B cell (primary cell): Measurements from ENCODE around the gene PIK3R1. TPM values are rescaled to one million over a fixed set of nuclear protein-coding genes. Genes with fewer than 3 reads are reported as not detected.

Experiments
- ATAC-seq: fragments of 200-7000 bp; cut with Tn5 transposase; one replicate; pipeline ENCODE4 v1.10.0; 2021; ENCODE audit warnings: low read depth, mild to moderate bottlenecking, moderate number of reproducible peaks, moderate library complexity
- CTCF ChIA-PET: fragments of 350-600 bp; sonication (Branson Sonifier 250); formaldehyde crosslinking; loops from one replicate; lab custom pipeline; 2021; ENCODE audit warnings: antibody characterized with exemption, inconsistent platforms; lab: Charles Lee
- POLR2A ChIA-PET: fragments of 350-600 bp; sonication (Branson Sonifier 250); formaldehyde crosslinking; loops from one replicate; lab custom pipeline; 2021; ENCODE audit warnings: antibody characterized with exemption; lab: Charles Lee
- DNase-seq: peaks from one replicate; pipeline ENCODE4 v3.0.0; 2013
- H2AFZ ChIP-seq: 2 replicates; pipeline ENCODE4 v1.6.1; 2012; ENCODE audit warnings: mild to moderate bottlenecking, low read depth, low read length; ENCODE audit not compliant: insufficient read depth, poor library complexity, severe bottlenecking
- H3K27ac ChIP-seq, 2 donors: 1 replicate in 1 of 2; 2 replicates in 1 of 2; pipeline ENCODE4 v1.5.1; 2012 to 2013; ENCODE audit warnings: low read length in 2 of 2, mild to moderate bottlenecking in 2 of 2, moderate library complexity in 1 of 2
- H3K27me3 ChIP-seq, 4 experiments: fragments of 200-600 bp in 1 of 4; sonication (generic) in 1 of 4; replicated peaks in 1 of 4; 1 replicate in 2 of 4; 2 replicates in 2 of 4; pipeline versions ENCODE4 v1.6.1 to v1.7.0; 2013 to 2016; ENCODE audit warnings: low read length in 3 of 4, mild to moderate bottlenecking in 2 of 4, mixed read lengths in 1 of 4, moderate library complexity in 1 of 4; ENCODE audit not compliant: insufficient read depth in 4 of 4, control insufficient read depth in 3 of 4; ENCODE audit errors: control extremely low read depth in 1 of 4
- H3K36me3 ChIP-seq, 2 experiments: replicated peaks in 1 of 2; 1 replicate in 1 of 2; 2 replicates in 1 of 2; pipeline versions ENCODE4 v1.6.1 to v1.7.1; 2013; ENCODE audit warnings: low read length in 1 of 2; ENCODE audit not compliant: insufficient read depth in 2 of 2, control insufficient read depth in 1 of 2; ENCODE audit errors: control extremely low read depth in 1 of 2, extremely low read depth in 1 of 2
- H3K4me1 ChIP-seq, 2 donors: fragments of 200-600 bp in 1 of 2; sonication (generic) in 1 of 2; 1 replicate in 1 of 2; 2 replicates in 1 of 2; pipeline versions ENCODE4 v1.5.1 to v1.6.1; 2013 to 2017; ENCODE audit warnings: low read length in 2 of 2; ENCODE audit not compliant: control insufficient read depth in 2 of 2, insufficient read depth in 2 of 2
- H3K4me2 ChIP-seq: replicated peaks from 2 replicates; pipeline ENCODE3; 2012; ENCODE audit warnings: mild to moderate bottlenecking, low read depth, low read length; ENCODE audit not compliant: poor library complexity, severe bottlenecking
- H3K4me3 ChIP-seq, 5 experiments: fragments of 200-600 bp in 1 of 5; sonication (generic) in 1 of 5; 1 replicate in 3 of 5; 2 replicates in 2 of 5; pipeline versions ENCODE4 v1.5.1 to v1.7.0; 2011 to 2016; ENCODE audit warnings: low read length in 4 of 5, mild to moderate bottlenecking in 4 of 5, low read depth in 2 of 5, control low read depth in 1 of 5, moderate library complexity in 1 of 5; ENCODE audit not compliant: insufficient read depth in 1 of 5; ENCODE audit errors: control extremely low read depth in 1 of 5, extremely low read depth in 1 of 5
- H3K79me2 ChIP-seq: fragments of 200-600 bp; sonication (generic); one replicate; pipeline ENCODE4 v1.6.0; 2016; ENCODE audit warnings: low read length; ENCODE audit not compliant: control insufficient read depth, insufficient read depth
- H3K9ac ChIP-seq: fragments of 200-600 bp; sonication (generic); 2 replicates; pipeline ENCODE4 v1.6.1; 2017; ENCODE audit warnings: mild to moderate bottlenecking, low read length, moderate library complexity
- H3K9me3 ChIP-seq, 3 donors: one replicate each; pipeline versions ENCODE4 v1.6.1 to v1.7.1; 2013; ENCODE audit warnings: low read length in 2 of 3; ENCODE audit not compliant: control insufficient read depth in 2 of 3, insufficient read depth in 1 of 3; ENCODE audit errors: control extremely low read depth in 1 of 3
- H4K20me1 ChIP-seq: 2 replicates; pipeline ENCODE4 v1.6.0; 2012; ENCODE audit warnings: mild to moderate bottlenecking, low read length; ENCODE audit not compliant: insufficient read depth, control insufficient read depth, poor library complexity, severe bottlenecking
- H3K27ac Mint-ChIP-seq: one replicate; pipeline ENCODE4 v1.8.0; 2021; ENCODE audit warnings: mixed read lengths
- H3K27me3 Mint-ChIP-seq: one replicate; pipeline ENCODE4 v1.8.0; 2021; ENCODE audit warnings: mixed read lengths
- H3K4me1 Mint-ChIP-seq: one replicate; pipeline ENCODE4 v1.8.0; 2021; ENCODE audit warnings: mixed read lengths
- H3K4me3 Mint-ChIP-seq: one replicate; pipeline ENCODE4 v1.8.0; 2021; ENCODE audit warnings: mixed read lengths
- H3K9me3 Mint-ChIP-seq: one replicate; pipeline ENCODE4 v1.8.0; 2022; ENCODE audit warnings: mixed read lengths; ENCODE audit not compliant: insufficient read depth
- CTCF ChIP-seq: fragments of 200-600 bp; IDR thresholded peaks from one replicate; pipeline ENCODE4 v1.8.0; 2022; ENCODE audit warnings: antibody characterized with exemption, mild to moderate bottlenecking
- EZH2 ChIP-seq: IDR thresholded peaks from 2 replicates; pipeline ENCODE4 v1.6.1; 2012; ENCODE audit warnings: borderline replicate concordance, low read depth, mild to moderate bottlenecking, moderate library complexity, low read length; ENCODE audit not compliant: insufficient read depth, poor library complexity, severe bottlenecking
- WGBS: methylation state at CpG from one replicate; pipeline ENCODE4 v1.1.5; 2013; ENCODE audit warnings: missing lambda C conversion rate; ENCODE audit not compliant: insufficient coverage; 5-methylcytosine and 5-hydroxymethylcytosine counted together
- intact Hi-C: fragments of 100-400 bp; cut with micrococcal nuclease; formaldehyde crosslinking; loops from one replicate; pipeline ENCODE4 v1.10.0; 2022
- polyA plus RNA-seq: library from polyadenylated mRNA; depleted of rRNA; stranded (reverse); fragments of >200 nt; gene quantifications from 2 replicates; pipeline ENCODE4 v1.2.3, GENCODE V29; 2012
- total RNA-seq, 2 donors: library from RNA; stranded (reverse); fragments of 120-200 nt in 1 of 2; gene quantifications; 1 replicate in 1 of 2; 2 replicates in 1 of 2; pipeline versions ENCODE4 v1.2.3 to v1.2.4, GENCODE V29; 2013 to 2022

The PIK3R1 gene
- total and polyA plus RNA-seq, 2 donors (not counting 1 experiment from before 2014, with no cell fraction given): 5.6 to 63.8 TPM

- Mint-ChIP-seq H3K4me3 (no peak overlapping the region), H3K27me3 (no peaks in the 10 kb centered on the region), H3K4me1 (peaks cover 20% of the 10 kb centered on the region), H3K27ac (no peak overlapping the region), H3K9me3 (peaks cover 2% of the 10 kb centered on the region)
- TF ChIP-seq CTCF (no peak), EZH2 (no peak)
- no peaks in the 10 kb centered on the region for H3K9me3 ChIP-seq
- 100% methylated on average over 1 of the region's 2 CpGs for WGBS
- H3K27me3 ChIP-seq: no peaks in the 10 kb centered on the region
- no peak overlapping the region for H3K4me3 ChIP-seq
- intact Hi-C loops: no loop called here
- H3K4me2 ChIP-seq: no peak overlapping the region
- no peak for DNase-seq
- ChIA-PET CTCF (interaction anchor here (1.2 kb wide), 1 partner anchor 12 kb away, joined by 3 read pairs; no protein-coding TSS in a partner anchor), POLR2A (no interaction called here)
- H3K4me1 ChIP-seq: peaks cover 19 to 21% of the 10 kb centered on the region in 2 donors
- no peak overlapping the region for H2AFZ ChIP-seq
- no peaks in the 10 kb centered on the region for H4K20me1 ChIP-seq
- no peak for ATAC-seq
- no peak overlapping the region for H3K9ac ChIP-seq
- no peak overlapping the region for H3K27ac ChIP-seq
- H3K79me2 ChIP-seq: no peaks in the 10 kb centered on the region
- no peaks in the 10 kb centered on the region for H3K36me3 ChIP-seq
These were observed 118.3 kb downstream of the PIK3R1 start for GRCh38 chr5:68333649-68334552.

DNA sequence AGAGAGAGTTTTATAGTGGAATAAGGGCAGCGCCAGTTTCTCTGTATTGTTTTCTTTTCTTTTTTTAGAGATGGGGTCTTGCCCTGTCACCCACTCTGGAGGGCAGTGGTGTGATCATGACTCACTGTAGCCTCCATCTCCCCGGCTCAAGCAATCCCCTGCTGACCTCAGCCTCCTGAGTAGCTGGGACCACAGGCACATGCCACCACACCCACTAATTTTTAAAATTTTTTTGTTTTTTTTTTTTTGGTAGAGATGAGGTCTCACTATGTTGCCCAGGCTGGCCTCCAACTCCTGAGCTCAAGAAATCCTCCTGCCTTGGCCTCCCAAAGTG, 119.0 kb downstream of the PIK3R1 start:
- ChIA-PET POLR2A (no interaction called here), CTCF (interaction anchor here (1.2 kb wide), 1 partner anchor 13 kb away, joined by 3 read pairs; no protein-coding TSS in a partner anchor)
- Histone ChIP-seq H3K36me3 (no peaks in the 10 kb centered on the region), H2AFZ (no peak overlapping the region), H4K20me1 (no peaks in the 10 kb centered on the region), H3K27ac (no peak overlapping the region), H3K4me3 (no peak overlapping the region), H3K9me3 (no peaks in the 10 kb centered on the region), H3K4me2 (no peak overlapping the region), H3K27me3 (no peaks in the 10 kb centered on the region), H3K4me1 (peaks cover 19 to 21% of the 10 kb centered on the region in 2 donors), H3K79me2 (no peaks in the 10 kb centered on the region), H3K9ac (no peak overlapping the region)
- intact Hi-C loops: no loop called here
- H3K27me3 Mint-ChIP-seq: no peaks in the 10 kb centered on the region
- peaks cover 20% of the 10 kb centered on the region for H3K4me1 Mint-ChIP-seq
- DNase-seq: no peak
- peaks cover 2% of the 10 kb centered on the region for H3K9me3 Mint-ChIP-seq
- H3K27ac Mint-ChIP-seq: no peak overlapping the region
- WGBS: no CpG with 5 or more reads among the region's 2 CpGs
- TF ChIP-seq EZH2 (no peak), CTCF (no peak)
- no peak overlapping the region for H3K4me3 Mint-ChIP-seq
- no peak for ATAC-seq
